ENCODE measurements around the gene LPP.
"Not testable (repeated sequence)": the region's sequence is repeated elsewhere in the genome, so short reads cannot be mapped to it uniquely, and the experiment has no call there.

LPP gene

GRCh38 chr3:188154014-188154808 is at the start of gene LPP:
LPP (plus strand) TSS chr3:188154157; CDS start chr3:188406121, 251,964 bp downstream.
- DNase-seq, result peak; percentile 84

DNA sequence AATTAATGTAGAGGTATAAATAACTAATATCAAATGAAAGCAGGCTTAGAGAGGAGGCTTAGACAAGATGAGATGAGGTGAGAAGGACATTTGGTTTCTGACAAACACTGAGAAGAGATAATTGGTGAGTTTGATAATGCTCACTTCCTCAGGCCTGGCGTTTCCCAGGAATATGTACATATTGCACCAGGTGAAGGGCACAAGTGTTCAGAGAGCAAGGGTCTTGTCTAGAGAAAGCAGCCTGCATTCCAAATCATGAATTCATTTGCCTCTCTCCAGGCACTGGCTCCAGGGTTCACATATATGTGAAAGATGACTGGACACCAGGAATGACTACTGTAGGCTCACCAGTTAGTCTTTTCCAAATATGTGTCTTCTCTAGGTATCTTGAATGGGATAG is 48.0 kb upstream of the LPP start:
- no peak for DNase-seq

DNA sequence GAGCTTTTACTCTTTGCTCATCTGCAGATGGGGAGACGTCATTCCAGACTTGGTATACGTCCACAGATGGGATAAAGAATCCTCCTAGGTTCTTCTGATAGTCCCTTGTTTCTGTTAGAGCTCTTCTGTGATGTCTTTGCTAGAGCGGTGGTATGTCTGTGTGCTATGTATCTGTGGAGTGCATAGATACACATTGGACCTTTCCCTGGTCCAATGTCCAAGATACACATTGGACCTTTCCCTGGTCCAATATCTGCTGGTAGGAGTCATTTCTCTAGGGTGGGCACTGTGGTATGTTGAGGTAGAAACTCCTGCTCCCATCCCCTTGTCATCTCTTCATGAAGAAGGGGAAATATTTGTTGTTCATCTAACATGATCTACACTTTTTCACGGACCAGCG is 47.5 kb upstream of the LPP start:
- DNase-seq, result no peak

DNA sequence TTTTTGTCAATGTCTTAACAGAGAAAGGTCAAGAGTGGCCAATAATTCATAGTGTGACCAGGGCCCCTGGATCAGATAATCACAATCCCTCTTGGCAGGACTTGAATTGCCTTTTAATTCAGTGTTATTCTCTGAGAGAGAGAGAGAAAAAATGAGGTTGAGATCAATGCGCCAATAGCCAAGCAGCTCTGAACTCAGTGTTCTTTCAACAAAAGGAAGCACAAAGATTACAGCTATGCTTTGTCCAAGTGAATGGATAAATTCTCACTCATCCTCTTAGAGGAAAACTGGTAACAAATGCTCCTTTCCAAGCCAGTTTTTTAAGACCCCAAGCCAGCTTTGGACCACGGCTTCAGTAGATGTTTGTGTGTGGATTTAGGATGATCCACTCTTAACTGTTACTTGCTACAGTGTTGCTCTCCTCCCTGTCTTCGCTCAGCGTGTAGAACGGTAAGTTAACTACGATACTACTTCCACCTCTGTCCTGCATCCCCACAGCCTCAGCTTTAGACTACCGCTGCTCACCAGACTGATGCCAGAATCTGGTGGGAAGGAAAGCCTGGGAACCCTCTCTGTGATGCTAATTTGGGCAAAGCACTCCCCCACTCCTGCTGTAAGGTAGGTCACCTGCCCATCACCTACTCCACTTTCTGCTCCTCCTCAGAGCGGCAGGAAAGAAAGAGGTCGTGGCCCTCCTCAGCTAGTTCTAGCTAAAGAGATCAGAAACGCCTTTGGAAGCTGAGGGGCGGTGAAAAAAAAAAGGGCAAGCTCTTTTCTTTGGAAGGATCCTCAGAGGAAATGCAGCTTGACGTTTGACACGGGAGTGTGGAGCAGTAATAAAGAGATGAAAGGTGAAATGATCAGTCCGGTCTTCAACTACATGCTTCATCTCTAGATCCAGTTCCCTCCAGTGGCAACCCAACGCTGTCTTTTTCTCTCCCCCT is 46.8 kb upstream of the LPP start:
- DNase-seq, result no peak

DNA sequence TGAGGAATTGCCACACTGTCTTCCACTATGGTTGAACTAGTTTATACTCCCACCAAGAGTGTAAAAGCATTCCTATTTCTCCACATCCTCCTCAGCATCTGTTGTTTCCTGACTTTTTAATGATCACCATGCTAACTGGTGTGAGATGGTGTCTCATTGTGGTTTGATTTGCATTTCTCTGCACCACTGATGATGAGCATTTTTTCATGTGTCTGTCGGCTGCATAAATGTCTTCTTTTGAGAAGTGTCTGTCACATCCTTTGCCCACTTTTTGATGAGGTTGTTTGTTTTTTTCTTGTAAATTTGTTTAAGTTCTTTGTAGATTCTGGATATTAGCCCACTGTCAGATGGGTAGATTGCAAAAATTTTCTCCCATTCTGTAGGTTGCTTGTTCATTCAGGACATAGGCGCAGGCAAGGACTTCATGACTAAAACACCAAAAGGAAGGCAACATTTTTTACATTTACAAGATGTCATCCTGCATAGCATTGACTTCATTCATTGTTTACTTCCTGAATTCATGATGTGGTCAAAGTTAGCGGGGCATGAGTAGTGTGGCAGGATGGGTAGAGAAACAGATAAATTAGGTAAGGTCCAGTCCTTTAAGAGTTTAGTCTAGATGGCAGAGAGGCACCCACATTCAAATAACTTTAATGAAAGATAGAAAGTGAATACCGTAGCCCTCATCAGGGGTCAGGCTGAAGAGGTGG is 45.1 kb upstream of the LPP start:
- DNase-seq, result no peak

- DNase-seq, result no peak
Observed at GRCh38 chr3:188111002-188111584, 42.9 kb upstream of the LPP start.

DNA sequence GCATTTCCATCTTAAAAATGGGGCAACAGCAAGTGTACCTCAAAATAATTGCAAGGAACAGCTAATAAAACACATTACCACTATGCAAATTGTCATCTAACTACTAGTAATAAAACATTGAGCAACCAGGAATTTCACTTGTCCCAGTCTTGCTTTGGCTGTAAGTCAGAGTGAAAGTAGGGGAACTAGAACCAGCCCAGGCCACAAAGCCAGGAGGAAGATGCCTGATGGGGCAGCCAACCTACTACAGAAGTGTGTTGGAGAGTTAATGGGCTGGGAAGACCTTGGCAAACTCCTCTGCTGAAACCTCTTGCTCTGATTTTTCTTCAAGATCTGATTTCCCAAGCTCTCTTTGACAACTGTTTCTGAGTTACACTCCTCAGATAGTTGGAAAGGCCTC is 40.2 kb upstream of the LPP start:
- no peak for DNase-seq

DNA sequence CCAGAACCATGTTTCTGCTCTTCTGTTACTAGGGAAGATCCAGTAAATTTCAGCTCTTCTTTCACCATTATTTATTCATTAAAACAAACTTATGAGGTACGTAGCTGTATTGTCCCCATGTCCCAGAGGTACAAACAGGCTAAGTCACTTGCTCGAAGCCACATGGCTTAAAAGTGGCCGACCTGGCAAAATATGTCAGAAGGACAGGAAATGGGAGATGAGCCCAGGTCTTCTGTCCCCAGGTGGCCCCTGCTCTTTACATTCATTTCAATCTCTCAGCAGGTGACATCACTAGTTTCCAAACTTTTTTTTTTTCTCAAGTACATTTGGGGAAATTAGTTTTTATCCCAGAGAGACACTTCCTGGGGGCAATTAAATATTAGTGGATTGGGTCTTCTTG is 34.1 kb upstream of the LPP start:
- no peak for DNase-seq

DNA sequence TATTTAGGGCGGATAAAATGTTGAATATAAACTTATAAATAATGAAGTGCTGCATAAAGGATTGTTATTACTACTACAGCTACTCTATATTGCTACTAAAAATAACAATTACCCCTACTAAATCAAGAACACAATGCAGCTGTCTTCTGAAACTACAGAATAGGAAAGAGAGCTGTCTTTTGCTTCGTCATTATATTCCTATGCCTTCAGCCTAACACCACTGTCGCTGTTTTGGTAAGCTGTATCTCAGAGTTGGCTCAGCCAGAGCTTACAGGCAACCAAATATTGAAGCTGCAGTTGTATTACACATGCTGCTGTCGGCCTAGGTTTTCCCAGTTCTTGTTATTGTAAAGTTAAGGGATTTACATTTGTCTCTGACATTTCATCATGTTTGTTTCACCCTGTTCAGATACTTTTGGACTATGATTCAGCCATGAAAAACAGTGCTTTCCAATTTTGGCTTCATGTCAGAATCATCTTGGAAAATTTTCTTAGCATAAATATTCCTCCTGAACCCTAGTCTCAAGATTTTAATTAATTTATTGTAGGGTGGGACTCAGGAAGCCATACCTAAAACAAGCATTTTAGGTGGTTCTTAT is 31.3 kb upstream of the LPP start:
- no peak for DNase-seq

DNA sequence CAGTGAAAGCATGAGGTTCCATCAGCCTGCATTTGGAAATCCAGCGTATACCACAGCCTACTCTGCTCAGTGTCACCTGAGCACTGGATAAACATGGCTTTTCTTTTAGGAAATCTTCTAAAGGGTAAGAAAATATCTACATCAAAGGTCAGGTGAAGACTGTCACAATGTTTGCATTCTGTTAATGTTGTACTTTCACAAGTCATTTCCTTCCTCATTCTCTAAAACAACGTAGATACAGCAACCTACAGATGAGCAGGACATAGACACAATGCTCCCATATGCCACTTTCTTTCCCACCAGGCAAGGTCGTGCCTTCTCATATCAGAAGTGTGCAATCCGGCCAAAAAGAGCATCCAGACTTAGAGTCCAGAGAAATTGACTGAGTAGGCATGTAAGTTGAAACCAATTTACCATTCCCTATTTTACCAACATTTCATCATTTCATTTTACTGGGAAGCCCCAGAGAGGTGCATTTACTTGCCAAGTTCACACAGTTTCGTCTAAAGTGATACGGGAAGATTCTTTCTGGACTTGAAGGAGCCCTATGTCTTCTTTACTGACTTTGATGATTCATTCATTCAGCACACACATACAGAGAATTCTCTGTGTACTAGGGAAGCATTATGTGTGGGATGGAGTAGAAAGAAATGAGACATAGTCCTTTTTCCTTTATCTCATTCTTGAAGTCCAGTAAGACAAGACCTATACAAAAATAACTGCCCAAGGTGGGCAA is 30.6 kb upstream of the LPP start:
- DNase-seq, result no peak

GRCh38 chr3:188124184-188124583 is 29.8 kb upstream of the LPP start:
- DNase-seq, result no peak

DNA sequence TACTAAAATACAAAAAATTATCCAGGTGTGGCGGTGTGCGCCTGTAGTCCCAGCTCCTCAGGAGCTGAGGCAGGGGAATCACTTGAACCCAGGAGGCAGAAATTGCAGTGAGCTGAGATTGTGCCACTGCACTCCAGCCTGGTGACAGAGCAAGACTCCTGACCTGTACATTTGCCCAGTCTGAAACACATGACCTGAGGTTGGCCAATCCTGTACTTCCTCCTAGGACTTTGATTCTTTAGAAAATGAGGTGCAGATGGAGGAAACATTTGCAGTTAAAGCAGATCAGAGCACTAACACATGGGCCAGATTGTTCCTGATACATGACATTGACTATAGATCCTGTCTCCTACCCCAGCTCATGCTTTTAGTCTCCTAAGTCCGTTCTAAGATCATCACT is 28.9 kb upstream of the LPP start:
- DNase-seq, result no peak

GRCh38 chr3:188126276-188126675 is 27.7 kb upstream of the LPP start:
- no peak for DNase-seq

GRCh38 chr3:188126934-188127333 is 27.0 kb upstream of the LPP start:
- no peak for DNase-seq

DNA sequence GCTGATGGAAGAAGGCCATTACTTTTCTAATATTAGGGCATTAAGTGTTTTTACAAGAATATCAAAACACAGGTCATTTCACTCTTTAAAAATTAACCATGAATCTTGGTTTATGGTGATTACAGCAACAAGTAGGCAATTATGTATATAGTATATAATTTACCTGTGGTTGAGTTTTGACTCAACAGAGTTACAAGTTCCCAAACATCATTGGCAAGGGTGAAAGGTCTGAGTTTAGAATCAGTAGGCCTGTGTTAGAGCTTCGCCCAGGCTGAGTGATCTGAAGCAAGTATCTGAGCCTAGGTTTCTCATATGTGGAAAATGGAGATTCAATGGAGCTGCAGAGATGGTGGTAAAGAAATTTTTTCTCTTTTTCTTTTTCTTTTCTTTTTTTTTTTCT is 25.1 kb upstream of the LPP start:
- DNase-seq, result no peak

DNA sequence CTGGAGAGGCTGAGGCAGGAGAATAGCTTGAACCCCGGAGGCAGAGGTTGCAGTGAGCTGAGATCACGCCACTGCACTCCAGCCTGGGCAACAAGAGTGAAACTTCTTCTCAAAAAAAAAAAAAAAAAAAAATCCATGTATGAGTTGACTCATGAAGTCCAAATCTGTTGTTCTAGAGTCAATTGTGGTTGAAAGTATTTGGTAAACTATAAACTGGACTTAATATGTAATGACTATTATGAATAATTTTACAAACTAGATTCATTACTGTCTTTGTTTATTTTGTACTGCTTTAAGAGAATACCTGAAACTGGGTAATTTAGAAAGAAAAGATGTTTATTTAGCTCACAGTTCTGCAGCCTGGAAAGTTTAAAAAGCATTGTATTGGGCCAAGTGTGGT is 22.9 kb upstream of the LPP start:
- not testable (repeated sequence) for DNase-seq

DNA sequence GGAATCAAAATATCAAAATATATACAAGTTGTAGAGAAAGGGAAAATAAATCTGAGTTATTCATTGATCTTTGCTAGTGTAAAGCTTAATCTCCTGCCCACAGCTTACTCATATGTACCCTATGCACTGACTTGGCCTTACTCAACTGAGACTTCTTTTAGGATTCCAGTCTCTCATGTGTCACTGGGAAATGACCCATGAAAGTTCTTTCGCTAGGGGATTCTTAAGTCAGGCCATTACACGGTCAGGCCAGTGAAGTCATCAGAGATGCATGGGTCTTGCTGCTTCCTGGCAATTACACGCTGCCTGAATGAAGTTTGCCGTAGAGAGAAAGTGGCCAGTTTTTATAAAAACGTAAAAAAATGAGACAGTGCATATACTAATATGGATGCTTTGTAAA is 20.7 kb upstream of the LPP start:
- DNase-seq, result no peak

- DNase-seq, result peak; percentile 47
Observed at GRCh38 chr3:188133646-188134045, 20.3 kb upstream of the LPP start.

DNA sequence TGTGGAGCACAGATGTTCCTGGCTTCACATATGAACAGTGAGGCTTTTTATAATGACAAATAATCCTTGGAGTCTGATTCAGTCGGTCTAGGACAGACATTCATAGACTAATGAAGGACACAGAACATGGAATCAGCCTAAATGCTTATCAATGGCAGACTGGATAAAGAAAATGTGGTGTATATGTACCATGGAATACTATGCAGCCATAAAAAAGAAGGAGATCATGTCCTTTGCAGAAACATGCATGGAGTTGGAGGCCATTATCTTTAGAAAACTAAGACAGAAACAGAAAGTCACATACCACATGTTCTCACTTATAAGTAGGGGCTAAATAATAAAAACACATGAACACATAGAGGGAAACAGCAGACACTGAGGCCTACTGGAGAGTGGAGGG is 19.9 kb upstream of the LPP start:
- DNase-seq, result no peak

DNA sequence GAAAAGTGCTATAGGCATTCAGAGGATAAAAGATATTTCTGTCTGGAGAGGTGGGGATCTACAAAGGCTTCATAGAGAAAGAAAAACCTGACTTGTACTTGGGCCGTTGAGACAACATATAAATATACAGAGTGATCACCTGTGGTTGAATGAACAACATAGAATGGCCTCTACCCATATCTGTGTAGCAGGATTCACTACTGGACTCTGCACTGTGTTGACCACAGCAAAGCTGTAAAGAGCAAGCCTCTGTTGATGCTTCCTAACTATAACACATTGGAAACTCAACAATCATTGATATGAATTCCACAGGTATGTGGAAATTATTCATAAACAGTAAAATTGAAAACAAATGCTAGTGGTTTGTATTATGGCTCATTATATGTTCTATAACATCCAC is 19.1 kb upstream of the LPP start:
- no peak for DNase-seq

DNA sequence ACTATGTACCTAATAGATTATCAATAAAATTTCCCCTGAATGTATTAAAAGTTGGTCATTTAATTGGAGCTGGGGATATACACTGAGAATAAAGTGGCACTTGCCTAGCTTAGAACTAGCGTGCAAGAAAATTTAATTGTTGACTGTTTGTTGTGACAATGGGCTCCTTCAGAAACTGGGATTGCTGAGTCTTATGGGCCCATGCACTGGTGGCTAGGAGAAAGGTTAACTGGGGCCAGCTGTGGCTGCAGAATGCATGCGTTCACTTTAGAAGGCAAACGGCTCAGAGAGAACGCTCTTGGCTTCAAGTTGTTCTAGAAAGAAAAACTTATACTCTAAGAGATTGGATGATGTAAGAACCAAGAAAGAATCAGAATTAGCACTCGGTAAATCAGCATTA is 18.7 kb upstream of the LPP start:
- no peak for DNase-seq

DNA sequence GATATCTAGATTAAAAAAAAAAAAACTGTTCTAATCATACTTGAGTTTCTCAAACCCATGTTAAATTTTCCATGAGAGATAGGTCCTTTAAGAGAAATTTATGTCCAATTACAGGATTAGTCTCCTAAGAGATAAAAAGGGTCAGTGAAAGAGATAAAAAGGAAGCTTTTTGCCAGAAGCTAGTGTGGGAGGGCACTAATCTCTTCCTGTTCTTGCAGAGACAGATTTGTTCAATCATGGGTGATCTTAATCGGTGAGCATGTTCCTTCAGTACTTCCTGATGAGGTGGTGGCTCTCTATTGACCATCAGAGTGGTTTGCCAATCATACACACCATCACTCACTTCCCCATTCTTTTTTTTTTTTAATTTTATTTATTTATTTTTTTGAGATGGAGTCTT is 16.9 kb upstream of the LPP start:
- DNase-seq, result no peak
